Right lung (tissue), 5 donors: ENCODE data around the gene ATP10A. TPM values are rescaled to one million over a fixed set of nuclear protein-coding genes. Genes with fewer than 3 reads are reported as not detected.
A peak's percentile ranks its signal among the peaks of the same experiment; 100 is the strongest.
"Not testable (repeated sequence)": the region's sequence is repeated elsewhere in the genome, so short reads cannot be mapped to it uniquely, and the experiment has no call there.

Experiments used
- DNase-seq, 2 donors: peaks; one replicate each; pipeline ENCODE4 v3.0.0-alpha.2; 2013
- polyA plus RNA-seq, 5 donors: library from polyadenylated mRNA; unstranded; fragments of 120-200 nt; gene quantifications; one replicate each; pipeline versions ENCODE4 v1.2.1 to v1.2.3, GENCODE V29; 2013; ENCODE audit warnings: inconsistent platforms in 1 of 5, low replicate concordance in 1 of 5; ENCODE audit not compliant: insufficient read length in 5 of 5, insufficient read depth in 1 of 5

The ATP10A gene
- polyA plus RNA-seq, 5 donors: 0.43 to 0.96 (median 0.82) TPM

- no peak for DNase-seq
Observed at GRCh38 chr15:25653371-25653770, 209.8 kb downstream of the ATP10A start.

GRCh38 chr15:25652704-25653103, 210.4 kb downstream of the ATP10A start:
- no peak for DNase-seq

- no peak for DNase-seq
Observed at GRCh38 chr15:25649390-25649789, 213.7 kb downstream of the ATP10A start.

GRCh38 chr15:25643120-25643519, 220.0 kb downstream of the ATP10A start:
- no peak for DNase-seq

- DNase-seq: no peak
Observed at GRCh38 chr15:25641762-25642161, 221.4 kb downstream of the ATP10A start.

- DNase-seq: peak; percentile 27 to 29
Observed at GRCh38 chr15:25641361-25641760, 221.8 kb downstream of the ATP10A start.

- not testable (repeated sequence) for DNase-seq
Observed at GRCh38 chr15:25640959-25641358, 222.2 kb downstream of the ATP10A start.

- DNase-seq: no peak
Observed at GRCh38 chr15:25640381-25640780, 222.7 kb downstream of the ATP10A start.

GRCh38 chr15:25636486-25636885, 226.6 kb downstream of the ATP10A start:
- not testable (repeated sequence) for DNase-seq

GRCh38 chr15:25635191-25635590, 227.9 kb downstream of the ATP10A start:
- no peak for DNase-seq

GRCh38 chr15:25633862-25634261, 229.3 kb downstream of the ATP10A start:
- no peak for DNase-seq

- DNase-seq: no peak
Observed at GRCh38 chr15:25631971-25632370, 231.2 kb downstream of the ATP10A start.
